SH-SY5Y (cell line): ENCODE data around the gene CAMTA1.

Experiments used
- GATA2 ChIP-seq: IDR thresholded peaks from 2 replicates; pipeline ENCODE4 v1.6.1; 2011; ENCODE audit warnings: mild to moderate bottlenecking, low read depth, low read length
- GATA3 ChIP-seq: IDR thresholded peaks from 2 replicates; pipeline ENCODE4 v1.6.1; 2011; ENCODE audit warnings: low read depth, mild to moderate bottlenecking, low read length, moderate library complexity

GRCh38 chr1:7488475-7488842 is 703.2 kb downstream of the CAMTA1 start:
- no peak for TF ChIP-seq GATA2
- no peak for TF ChIP-seq GATA3
